Astrocyte (in vitro differentiated cells and primary cell): Measurements from ENCODE around the gene RPL37A. TPM values are rescaled to one million over a fixed set of nuclear protein-coding genes. Genes with fewer than 3 reads are reported as not detected.

Experiments used
- DNase-seq: peaks from one replicate; pipeline ENCODE4 v3.0.0-alpha.2; 2010; ENCODE audit warnings: low read depth
- FAIRE-seq: peaks from 2 replicates; lab custom pipeline; 2011; peaks lifted over from hg19 to GRCh38; lab: Jason Lieb, UNC
- H2AFZ ChIP-seq: 2 replicates; pipeline ENCODE4 v1.6.0; 2012; ENCODE audit warnings: low read depth, low read length, inconsistent platforms
- H3K27ac ChIP-seq: 2 replicates; pipeline ENCODE4 v1.5.1; 2011; ENCODE audit warnings: low read depth, low read length, inconsistent platforms
- H3K27me3 ChIP-seq: 2 replicates; pipeline ENCODE4 v1.6.0; 2011; ENCODE audit warnings: low read length, inconsistent platforms; ENCODE audit not compliant: insufficient read depth
- H3K36me3 ChIP-seq: 2 replicates; pipeline ENCODE4 v1.5.1; 2011; ENCODE audit warnings: low read length, inconsistent platforms; ENCODE audit not compliant: insufficient read depth
- H3K4me1 ChIP-seq: 2 replicates; pipeline ENCODE4 v1.5.1; 2011; ENCODE audit warnings: low read length, inconsistent platforms; ENCODE audit not compliant: insufficient read depth
- H3K4me2 ChIP-seq: 2 replicates; pipeline ENCODE4 v1.6.0; 2012; ENCODE audit warnings: low read length, inconsistent platforms
- H3K4me3 ChIP-seq: 2 replicates; pipeline ENCODE4 v1.5.1; 2011; ENCODE audit warnings: low read depth, mild to moderate bottlenecking, low read length, inconsistent platforms; ENCODE audit not compliant: insufficient read depth
- H3K79me2 ChIP-seq: 2 replicates; pipeline ENCODE4 v1.6.0; 2012; ENCODE audit warnings: mild to moderate bottlenecking, low read length, inconsistent platforms; ENCODE audit not compliant: insufficient read depth
- H3K9ac ChIP-seq: 2 replicates; pipeline ENCODE4 v1.6.0; 2012; ENCODE audit warnings: mild to moderate bottlenecking, low read length, inconsistent platforms
- H3K9me3 ChIP-seq: 2 replicates; pipeline ENCODE4 v1.5.1; 2012; ENCODE audit warnings: low read depth, mild to moderate bottlenecking, low read length, inconsistent platforms; ENCODE audit not compliant: insufficient read depth
- H4K20me1 ChIP-seq: 2 replicates; pipeline ENCODE4 v1.6.0; 2012; ENCODE audit warnings: low read length, inconsistent platforms; ENCODE audit not compliant: insufficient read depth
- H3K27ac Mint-ChIP-seq: one replicate; pipeline ENCODE4 v1.8.0; 2021; ENCODE audit warnings: mild to moderate bottlenecking, mixed read lengths; ENCODE audit not compliant: unreplicated experiment
- H3K27me3 Mint-ChIP-seq: one replicate; pipeline ENCODE4 v1.8.0; 2021; ENCODE audit warnings: low read depth, mixed read lengths; ENCODE audit not compliant: unreplicated experiment
- H3K36me3 Mint-ChIP-seq: one replicate; pipeline ENCODE4 v1.8.0; 2021; ENCODE audit warnings: low read depth, mixed read lengths; ENCODE audit not compliant: unreplicated experiment
- H3K4me1 Mint-ChIP-seq: one replicate; pipeline ENCODE4 v1.8.0; 2021; ENCODE audit warnings: low read depth, mixed read lengths; ENCODE audit not compliant: unreplicated experiment
- H3K4me3 Mint-ChIP-seq: one replicate; pipeline ENCODE4 v1.8.0; 2021; ENCODE audit warnings: mild to moderate bottlenecking, moderate library complexity, mixed read lengths; ENCODE audit not compliant: unreplicated experiment
- H3K9me3 Mint-ChIP-seq: one replicate; pipeline ENCODE4 v1.8.0; 2021; ENCODE audit warnings: mild to moderate bottlenecking, mixed read lengths; ENCODE audit not compliant: unreplicated experiment
- CTCF ChIP-seq: IDR thresholded peaks from 2 replicates; pipeline ENCODE4 v1.5.1; 2011; ENCODE audit warnings: low read depth, mild to moderate bottlenecking, inconsistent platforms, low read length, moderate library complexity; ENCODE audit not compliant: insufficient read depth
- EZH2 ChIP-seq: IDR thresholded peaks from 2 replicates; pipeline ENCODE4 v1.6.1; 2012; ENCODE audit warnings: mild to moderate bottlenecking, low read length, inconsistent platforms; ENCODE audit not compliant: insufficient read depth
- total RNA-seq: library from RNA; stranded (reverse); gene quantifications from 2 replicates; pipeline ENCODE4 v1.2.1, GENCODE V29; 2021

RPL37A gene
- total RNA-seq, 1 donor from 2014 or later: 2,632 TPM

GRCh38 chr2:216475767-216476166, 22.9 kb upstream of the RPL37A start:
- H3K27ac ChIP-seq: no peak overlapping the region
- no peak overlapping the region for H3K27ac Mint-ChIP-seq
- no peak overlapping the region for H3K4me3 ChIP-seq
- no peaks in the 10 kb centered on the region for H3K9me3 Mint-ChIP-seq
- H3K9me3 ChIP-seq: no peaks in the 10 kb centered on the region
- no peak overlapping the region for H3K9ac ChIP-seq
- H3K4me2 ChIP-seq: no peak overlapping the region
- H3K36me3 Mint-ChIP-seq: peaks cover 16% of the 10 kb centered on the region
- H3K4me3 Mint-ChIP-seq: no peak overlapping the region
- TF ChIP-seq CTCF (no peak), EZH2 (no peak)
- no peak for FAIRE-seq
- H3K79me2 ChIP-seq: no peaks in the 10 kb centered on the region
- H3K36me3 ChIP-seq: peaks cover 5% of the 10 kb centered on the region
- H4K20me1 ChIP-seq: no peaks in the 10 kb centered on the region
- no peak overlapping the region for H2AFZ ChIP-seq
- H3K27me3 Mint-ChIP-seq: no peaks in the 10 kb centered on the region
- no peaks in the 10 kb centered on the region for H3K27me3 ChIP-seq
- no peak for DNase-seq
- H3K4me1 Mint-ChIP-seq: peaks cover 21% of the 10 kb centered on the region
- H3K4me1 ChIP-seq: peaks cover 16% of the 10 kb centered on the region

GRCh38 chr2:216477283-216478035, 21.2 kb upstream of the RPL37A start:
- H3K4me3 ChIP-seq: no peak overlapping the region
- H4K20me1 ChIP-seq: no peaks in the 10 kb centered on the region
- no peak overlapping the region for H2AFZ ChIP-seq
- peak overlapping the region; percentile 9 for H3K27ac ChIP-seq
- H3K9me3 ChIP-seq: no peaks in the 10 kb centered on the region
- H3K9ac ChIP-seq: peak overlapping the region; percentile 8
- Mint-ChIP-seq H3K4me1 (peaks cover 21% of the 10 kb centered on the region), H3K27me3 (no peaks in the 10 kb centered on the region), H3K36me3 (peaks cover 20% of the 10 kb centered on the region), H3K4me3 (no peak overlapping the region), H3K9me3 (no peaks in the 10 kb centered on the region), H3K27ac (peak overlapping the region; percentile 71)
- H3K36me3 ChIP-seq: peaks cover 5% of the 10 kb centered on the region
- no peaks in the 10 kb centered on the region for H3K27me3 ChIP-seq
- FAIRE-seq (no peak), DNase-seq (peak; percentile 37)
- H3K4me1 ChIP-seq: peaks cover 16% of the 10 kb centered on the region
- no peak for TF ChIP-seq EZH2
- TF ChIP-seq CTCF: no peak
- peak overlapping the region; percentile 47 for H3K4me2 ChIP-seq
- H3K79me2 ChIP-seq: no peaks in the 10 kb centered on the region

- no peaks in the 10 kb centered on the region for H3K9me3 ChIP-seq
- Mint-ChIP-seq H3K9me3 (no peaks in the 10 kb centered on the region), H3K4me3 (no peak overlapping the region), H3K36me3 (peaks cover 20% of the 10 kb centered on the region), H3K27ac (peak overlapping the region; percentile 77), H3K4me1 (peaks cover 21% of the 10 kb centered on the region), H3K27me3 (no peaks in the 10 kb centered on the region)
- H3K4me3 ChIP-seq: no peak overlapping the region
- peak overlapping the region; percentile 8 for H3K9ac ChIP-seq
- peaks cover 16% of the 10 kb centered on the region for H3K4me1 ChIP-seq
- H3K4me2 ChIP-seq: peak overlapping the region; percentile 47
- no peaks in the 10 kb centered on the region for H4K20me1 ChIP-seq
- TF ChIP-seq CTCF (no peak), EZH2 (no peak)
- H3K27me3 ChIP-seq: no peaks in the 10 kb centered on the region
- H3K79me2 ChIP-seq: no peaks in the 10 kb centered on the region
- DNase-seq (peak; percentile 92), FAIRE-seq (peak; percentile 74)
- peak overlapping the region; percentile 8 for H2AFZ ChIP-seq
- H3K27ac ChIP-seq: peak overlapping the region; percentile 54
- H3K36me3 ChIP-seq: peaks cover 11% of the 10 kb centered on the region
Measured at GRCh38 chr2:216478151-216478550, 20.5 kb upstream of the RPL37A start.
